Measurements from ENCODE around the gene TIFAB.

GRCh38 chr5:135477613-135478066, 25.5 kb upstream of the TIFAB start:
- no peak for TF ChIP-seq POLR2AphosphoS5 (IDR thresholded peaks at IDR 0.05)
- no peak for TF ChIP-seq EP300 (IDR thresholded peaks at IDR 0.05)

All from sigmoid colon (tissue), 4 donors.